Measurements from ENCODE around the gene MRTFB.

GRCh38 chr16:14151256-14152030, 80.3 kb downstream of the MRTFB start:
- TF ChIP-seq GATA2 (IDR thresholded peaks at IDR 0.05; ENCODE audit: low read depth, low read length), result no peak
- no peak for TF ChIP-seq GATA3 (IDR thresholded peaks at IDR 0.05; ENCODE audit: low read depth, low read length)

Measured in SH-SY5Y (cell line).